ENCODE data around the gene MDC1. TPM values are rescaled to one million over a fixed set of nuclear protein-coding genes. Genes with fewer than 3 reads are reported as not detected.
A peak's percentile ranks its signal among the peaks of the same experiment; 100 is the strongest.

MDC1 gene
- total and polyA plus RNA-seq, 2 experiments from 2014 or later: 17.2 to 32.7 TPM

DNA sequence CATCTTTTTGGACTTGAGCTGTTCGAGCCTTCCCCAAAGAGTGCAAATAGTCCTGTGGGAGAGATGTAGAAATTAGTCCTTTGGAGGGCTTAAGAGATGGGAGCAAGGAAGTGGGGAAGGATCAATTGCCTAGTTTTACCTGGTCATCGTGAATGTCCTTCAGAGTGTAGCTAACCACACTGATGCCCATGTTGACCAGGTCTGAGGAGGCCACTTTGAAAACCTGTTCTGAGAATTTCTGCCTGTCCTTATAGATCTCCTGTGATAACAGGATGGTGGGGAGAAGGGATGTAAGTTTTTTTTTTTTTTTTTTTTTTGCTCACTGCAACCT is 23.4 kb upstream of the MDC1 start:
- Histone ChIP-seq H3K27me3 (ENCODE audit: insufficient read depth) (peaks cover 8% of the 10 kb centered on the region), H3K27ac (ENCODE audit: low read depth) (no peak overlapping the region), H2AFZ (no peak overlapping the region), H3K9me2 (ENCODE audit: insufficient read depth) (no peaks in the 10 kb centered on the region), H3K79me2 (replicated peaks; ENCODE audit: insufficient read depth) (peaks cover 20% of the 10 kb centered on the region), H4K20me1 (replicated peaks; ENCODE audit: insufficient read depth) (peaks cover 18% of the 10 kb centered on the region), H3K4me3 (no peak overlapping the region), H3K4me2 (no peak overlapping the region), H3K4me1 (ENCODE audit: insufficient read depth) (peaks cover 19% of the 10 kb centered on the region), H3F3A (replicated peaks; ENCODE audit: low read depth) (peaks cover 34% of the 10 kb centered on the region), H3K36me3 (ENCODE audit: insufficient read depth) (peaks cover 31% of the 10 kb centered on the region)
- TF ChIP-seq, protein P1, sequence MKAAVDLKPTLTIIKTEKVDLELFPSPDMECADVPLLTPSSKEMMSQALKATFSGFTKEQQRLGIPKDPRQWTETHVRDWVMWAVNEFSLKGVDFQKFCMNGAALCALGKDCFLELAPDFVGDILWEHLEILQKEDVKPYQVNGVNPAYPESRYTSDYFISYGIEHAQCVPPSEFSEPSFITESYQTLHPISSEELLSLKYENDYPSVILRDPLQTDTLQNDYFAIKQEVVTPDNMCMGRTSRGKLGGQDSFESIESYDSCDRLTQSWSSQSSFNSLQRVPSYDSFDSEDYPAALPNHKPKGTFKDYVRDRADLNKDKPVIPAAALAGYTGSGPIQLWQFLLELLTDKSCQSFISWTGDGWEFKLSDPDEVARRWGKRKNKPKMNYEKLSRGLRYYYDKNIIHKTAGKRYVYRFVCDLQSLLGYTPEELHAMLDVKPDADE (IDR thresholded peaks at IDR 0.05): no peak
- TF ChIP-seq, protein P2, sequence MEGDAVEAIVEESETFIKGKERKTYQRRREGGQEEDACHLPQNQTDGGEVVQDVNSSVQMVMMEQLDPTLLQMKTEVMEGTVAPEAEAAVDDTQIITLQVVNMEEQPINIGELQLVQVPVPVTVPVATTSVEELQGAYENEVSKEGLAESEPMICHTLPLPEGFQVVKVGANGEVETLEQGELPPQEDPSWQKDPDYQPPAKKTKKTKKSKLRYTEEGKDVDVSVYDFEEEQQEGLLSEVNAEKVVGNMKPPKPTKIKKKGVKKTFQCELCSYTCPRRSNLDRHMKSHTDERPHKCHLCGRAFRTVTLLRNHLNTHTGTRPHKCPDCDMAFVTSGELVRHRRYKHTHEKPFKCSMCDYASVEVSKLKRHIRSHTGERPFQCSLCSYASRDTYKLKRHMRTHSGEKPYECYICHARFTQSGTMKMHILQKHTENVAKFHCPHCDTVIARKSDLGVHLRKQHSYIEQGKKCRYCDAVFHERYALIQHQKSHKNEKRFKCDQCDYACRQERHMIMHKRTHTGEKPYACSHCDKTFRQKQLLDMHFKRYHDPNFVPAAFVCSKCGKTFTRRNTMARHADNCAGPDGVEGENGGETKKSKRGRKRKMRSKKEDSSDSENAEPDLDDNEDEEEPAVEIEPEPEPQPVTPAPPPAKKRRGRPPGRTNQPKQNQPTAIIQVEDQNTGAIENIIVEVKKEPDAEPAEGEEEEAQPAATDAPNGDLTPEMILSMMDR (conservative IDR thresholded peaks at IDR 0.05; ENCODE audit: low read depth in 2 of 2): no peak
- TF ChIP-seq, protein P3, sequence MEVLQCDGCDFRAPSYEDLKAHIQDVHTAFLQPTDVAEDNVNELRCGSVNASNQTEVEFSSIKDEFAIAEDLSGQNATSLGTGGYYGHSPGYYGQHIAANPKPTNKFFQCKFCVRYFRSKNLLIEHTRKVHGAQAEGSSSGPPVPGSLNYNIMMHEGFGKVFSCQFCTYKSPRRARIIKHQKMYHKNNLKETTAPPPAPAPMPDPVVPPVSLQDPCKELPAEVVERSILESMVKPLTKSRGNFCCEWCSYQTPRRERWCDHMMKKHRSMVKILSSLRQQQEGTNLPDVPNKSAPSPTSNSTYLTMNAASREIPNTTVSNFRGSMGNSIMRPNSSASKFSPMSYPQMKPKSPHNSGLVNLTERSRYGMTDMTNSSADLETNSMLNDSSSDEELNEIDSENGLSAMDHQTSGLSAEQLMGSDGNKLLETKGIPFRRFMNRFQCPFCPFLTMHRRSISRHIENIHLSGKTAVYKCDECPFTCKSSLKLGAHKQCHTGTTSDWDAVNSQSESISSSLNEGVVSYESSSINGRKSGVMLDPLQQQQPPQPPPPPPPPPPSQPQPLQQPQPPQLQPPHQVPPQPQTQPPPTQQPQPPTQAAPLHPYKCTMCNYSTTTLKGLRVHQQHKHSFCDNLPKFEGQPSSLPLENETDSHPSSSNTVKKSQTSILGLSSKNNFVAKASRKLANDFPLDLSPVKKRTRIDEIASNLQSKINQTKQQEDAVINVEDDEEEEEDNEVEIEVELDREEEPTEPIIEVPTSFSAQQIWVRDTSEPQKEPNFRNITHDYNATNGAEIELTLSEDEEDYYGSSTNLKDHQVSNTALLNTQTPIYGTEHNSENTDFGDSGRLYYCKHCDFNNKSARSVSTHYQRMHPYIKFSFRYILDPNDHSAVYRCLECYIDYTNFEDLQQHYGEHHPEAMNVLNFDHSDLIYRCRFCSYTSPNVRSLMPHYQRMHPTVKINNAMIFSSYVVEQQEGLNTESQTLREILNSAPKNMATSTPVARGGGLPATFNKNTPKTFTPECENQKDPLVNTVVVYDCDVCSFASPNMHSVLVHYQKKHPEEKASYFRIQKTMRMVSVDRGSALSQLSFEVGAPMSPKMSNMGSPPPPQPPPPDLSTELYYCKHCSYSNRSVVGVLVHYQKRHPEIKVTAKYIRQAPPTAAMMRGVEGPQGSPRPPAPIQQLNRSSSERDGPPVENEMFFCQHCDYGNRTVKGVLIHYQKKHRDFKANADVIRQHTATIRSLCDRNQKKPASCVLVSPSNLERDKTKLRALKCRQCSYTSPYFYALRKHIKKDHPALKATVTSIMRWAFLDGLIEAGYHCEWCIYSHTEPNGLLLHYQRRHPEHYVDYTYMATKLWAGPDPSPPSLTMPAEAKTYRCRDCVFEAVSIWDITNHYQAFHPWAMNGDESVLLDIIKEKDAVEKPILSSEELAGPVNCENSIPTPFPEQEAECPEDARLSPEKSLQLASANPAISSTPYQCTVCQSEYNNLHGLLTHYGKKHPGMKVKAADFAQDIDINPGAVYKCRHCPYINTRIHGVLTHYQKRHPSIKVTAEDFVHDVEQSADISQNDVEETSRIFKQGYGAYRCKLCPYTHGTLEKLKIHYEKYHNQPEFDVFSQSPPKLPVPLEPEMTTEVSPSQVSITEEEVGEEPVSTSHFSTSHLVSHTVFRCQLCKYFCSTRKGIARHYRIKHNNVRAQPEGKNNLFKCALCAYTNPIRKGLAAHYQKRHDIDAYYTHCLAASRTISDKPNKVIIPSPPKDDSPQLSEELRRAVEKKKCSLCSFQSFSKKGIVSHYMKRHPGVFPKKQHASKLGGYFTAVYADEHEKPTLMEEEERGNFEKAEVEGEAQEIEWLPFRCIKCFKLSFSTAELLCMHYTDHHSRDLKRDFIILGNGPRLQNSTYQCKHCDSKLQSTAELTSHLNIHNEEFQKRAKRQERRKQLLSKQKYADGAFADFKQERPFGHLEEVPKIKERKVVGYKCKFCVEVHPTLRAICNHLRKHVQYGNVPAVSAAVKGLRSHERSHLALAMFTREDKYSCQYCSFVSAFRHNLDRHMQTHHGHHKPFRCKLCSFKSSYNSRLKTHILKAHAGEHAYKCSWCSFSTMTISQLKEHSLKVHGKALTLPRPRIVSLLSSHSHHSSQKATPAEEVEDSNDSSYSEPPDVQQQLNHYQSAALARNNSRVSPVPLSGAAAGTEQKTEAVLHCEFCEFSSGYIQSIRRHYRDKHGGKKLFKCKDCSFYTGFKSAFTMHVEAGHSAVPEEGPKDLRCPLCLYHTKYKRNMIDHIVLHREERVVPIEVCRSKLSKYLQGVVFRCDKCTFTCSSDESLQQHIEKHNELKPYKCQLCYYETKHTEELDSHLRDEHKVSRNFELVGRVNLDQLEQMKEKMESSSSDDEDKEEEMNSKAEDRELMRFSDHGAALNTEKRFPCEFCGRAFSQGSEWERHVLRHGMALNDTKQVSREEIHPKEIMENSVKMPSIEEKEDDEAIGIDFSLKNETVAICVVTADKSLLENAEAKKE (CRISPR knock-in tag; IDR thresholded peaks at IDR 0.05): no peak
- no peak for TF ChIP-seq EZH2 (IDR thresholded peaks at IDR 0.05; ENCODE audit: low read depth, unreplicated experiment)
- TF ChIP-seq POLR2AphosphoS5 (IDR thresholded peaks at IDR 0.05; ENCODE audit: low read depth): no peak
- TF ChIP-seq NANOG (IDR thresholded peaks at IDR 0.05; ENCODE audit: borderline replicate concordance): no peak
- no peak for TF ChIP-seq CREB1 (CRISPR knock-in tag; IDR thresholded peaks at IDR 0.05; ENCODE audit: low read depth)
- TF ChIP-seq ZNF331 (CRISPR knock-in tag; IDR thresholded peaks at IDR 0.05; ENCODE audit: low read depth): no peak
- ATAC-seq (no peak), DNase-seq (ENCODE audit: low spot score) (no peak)
- H3K36me3 Mint-ChIP-seq (ENCODE audit: low read depth): peaks cover 63% of the 10 kb centered on the region
- peaks cover 28% of the 10 kb centered on the region for H3K27me3 Mint-ChIP-seq (ENCODE audit: insufficient read depth, low read depth, poor library complexity)
- H3K9me3 Mint-ChIP-seq: no peaks in the 10 kb centered on the region; the same call in 2 of the 3 replicates
- no peak overlapping the region; the same call in 1 of the 2 replicates for H3K27ac Mint-ChIP-seq
- peaks cover 23% of the 10 kb centered on the region for H3K4me1 Mint-ChIP-seq
- H3K4me3 Mint-ChIP-seq: peak overlapping the region; percentile 92
